Smooth muscle cell (in vitro differentiated cells): Measurements from ENCODE around the gene TPST1. TPM values are rescaled to one million over a fixed set of nuclear protein-coding genes. Genes with fewer than 3 reads are reported as not detected.

ENCODE experiments used
- DNase-seq: peaks from one replicate; lab custom pipeline; 2025; ENCODE audit not compliant: unreplicated experiment; lab: John Stamatoyannopoulos, UW
- H2AFZ ChIP-seq: fragments of 200-600 bp; sonication (generic); 2 replicates; pipeline ENCODE4 v1.6.0; 2016; ENCODE audit warnings: antibody characterized with exemption, low read depth, mild to moderate bottlenecking
- H3F3A ChIP-seq: fragments of 200-600 bp; sonication (generic); 2 replicates; pipeline ENCODE4 v1.6.0; 2017; ENCODE audit warnings: antibody characterized with exemption, low read depth
- H3K27ac ChIP-seq: fragments of 200-600 bp; sonication (generic); 2 replicates; pipeline ENCODE4 v1.5.1; 2016; ENCODE audit warnings: low read depth, mild to moderate bottlenecking
- H3K27me3 ChIP-seq: fragments of 200-600 bp; sonication (generic); 2 replicates; pipeline ENCODE4 v1.6.1; 2016; ENCODE audit warnings: low read depth, mild to moderate bottlenecking
- H3K36me3 ChIP-seq: fragments of 200-600 bp; sonication (generic); 2 replicates; pipeline ENCODE4 v1.5.1; 2016; ENCODE audit warnings: low read depth
- H3K4me1 ChIP-seq: fragments of 200-600 bp; sonication (generic); 2 replicates; pipeline ENCODE4 v1.5.1; 2016; ENCODE audit warnings: low read depth
- H3K4me2 ChIP-seq: fragments of 200-600 bp; sonication (generic); 2 replicates; pipeline ENCODE4 v1.6.0; 2016; ENCODE audit warnings: mild to moderate bottlenecking
- H3K4me3 ChIP-seq: fragments of 200-600 bp; sonication (generic); 2 replicates; pipeline ENCODE4 v1.5.1; 2016; ENCODE audit warnings: mild to moderate bottlenecking
- H3K79me2 ChIP-seq: fragments of 200-600 bp; sonication (generic); 2 replicates; pipeline ENCODE4 v1.6.0; 2016; ENCODE audit warnings: low read depth, mild to moderate bottlenecking
- H3K9ac ChIP-seq: fragments of 200-600 bp; sonication (generic); 2 replicates; pipeline ENCODE4 v1.6.0; 2016; ENCODE audit warnings: low read depth
- H3K9me3 ChIP-seq: fragments of 200-600 bp; sonication (generic); replicated peaks from 2 replicates; pipeline ENCODE4 v1.5.1; 2016; ENCODE audit warnings: low read depth
- H4K20me1 ChIP-seq: fragments of 200-600 bp; sonication (generic); 2 replicates; pipeline ENCODE4 v1.6.0; 2016; ENCODE audit warnings: low read depth
- CTCF ChIP-seq: fragments of 200-600 bp; sonication (generic); IDR thresholded peaks from 2 replicates; pipeline ENCODE4 v1.5.1; 2017; ENCODE audit warnings: borderline replicate concordance, mild to moderate bottlenecking, antibody characterized with exemption; ENCODE audit not compliant: insufficient read depth, poor library complexity, severe bottlenecking
- WGBS: methylation state at CpG from one replicate; pipeline ENCODE4 v1.1.7; 2016; ENCODE audit warnings: low lambda C conversion rate; 5-methylcytosine and 5-hydroxymethylcytosine counted together
- polyA plus RNA-seq: library from polyadenylated mRNA; unstranded; fragments of >200 nt; fragmentation: Nextera tagmentation; extraction: Ambion mirVana; gene quantifications from 2 replicates; pipeline ENCODE4 v1.2.1, GENCODE V29; 2016
- total RNA-seq: library from RNA; depleted of rRNA; stranded (reverse); fragments of >200 nt; gene quantifications from 2 replicates; pipeline ENCODE4 v1.2.3, GENCODE V29; 2014

Gene TPST1
- total and polyA plus RNA-seq, 2 experiments from 2014 or later: 133 to 139 TPM

DNA sequence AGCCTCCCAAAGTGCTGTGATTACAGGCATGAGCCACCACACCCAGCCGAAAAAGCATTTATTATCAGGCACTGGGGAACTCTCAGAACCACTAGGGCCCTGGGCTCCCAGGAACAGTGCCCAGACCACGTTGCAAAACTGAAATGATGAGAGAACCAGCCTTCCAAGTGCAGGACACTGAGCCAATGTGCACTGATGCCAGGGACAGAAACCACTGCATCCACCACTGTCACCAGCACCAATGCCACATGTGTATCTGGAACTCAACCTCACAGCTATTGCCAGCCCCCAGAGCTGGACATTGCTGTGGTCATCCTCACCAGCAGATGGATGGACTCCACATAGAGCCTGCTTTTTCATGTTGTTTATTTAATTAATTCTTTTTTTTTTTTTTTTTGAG is 28.2 kb upstream of the TPST1 start:
- H3K4me2 ChIP-seq: no peak overlapping the region
- 83% methylated on average over 2 of the region's 2 CpGs for WGBS
- no peaks in the 10 kb centered on the region for H4K20me1 ChIP-seq
- H3K9me3 ChIP-seq: no peaks in the 10 kb centered on the region
- H3K36me3 ChIP-seq: no peaks in the 10 kb centered on the region
- H2AFZ ChIP-seq: no peak overlapping the region
- no peaks in the 10 kb centered on the region for H3K27me3 ChIP-seq
- H3K4me1 ChIP-seq: no peaks in the 10 kb centered on the region
- no peaks in the 10 kb centered on the region for H3K79me2 ChIP-seq
- H3K9ac ChIP-seq: no peak overlapping the region
- H3K4me3 ChIP-seq: no peak overlapping the region
- no peak for DNase-seq
- no peak for TF ChIP-seq CTCF
- no peak overlapping the region for H3K27ac ChIP-seq
- H3F3A ChIP-seq: no peaks in the 10 kb centered on the region

GRCh38 chr7:66178258-66178657 is 26.9 kb upstream of the TPST1 start:
- Histone ChIP-seq H3K4me1 (no peaks in the 10 kb centered on the region), H4K20me1 (no peaks in the 10 kb centered on the region), H3K9ac (no peak overlapping the region), H2AFZ (no peak overlapping the region), H3K79me2 (no peaks in the 10 kb centered on the region), H3K9me3 (no peaks in the 10 kb centered on the region), H3F3A (no peaks in the 10 kb centered on the region), H3K27ac (no peak overlapping the region), H3K4me2 (no peak overlapping the region), H3K4me3 (no peak overlapping the region), H3K27me3 (no peaks in the 10 kb centered on the region), H3K36me3 (no peaks in the 10 kb centered on the region)
- DNase-seq: no peak
- WGBS: 95% methylated on average over 2 of the region's 2 CpGs
- no peak for TF ChIP-seq CTCF

GRCh38 chr7:66181329-66181728 is 23.8 kb upstream of the TPST1 start:
- H3K27me3 ChIP-seq: no peaks in the 10 kb centered on the region
- H3K27ac ChIP-seq: no peak overlapping the region
- H4K20me1 ChIP-seq: no peaks in the 10 kb centered on the region
- H3K4me3 ChIP-seq: no peak overlapping the region
- H3K9me3 ChIP-seq: no peaks in the 10 kb centered on the region
- no peaks in the 10 kb centered on the region for H3K4me1 ChIP-seq
- no peaks in the 10 kb centered on the region for H3F3A ChIP-seq
- H2AFZ ChIP-seq: no peak overlapping the region
- no peaks in the 10 kb centered on the region for H3K36me3 ChIP-seq
- no peaks in the 10 kb centered on the region for H3K79me2 ChIP-seq
- H3K9ac ChIP-seq: no peak overlapping the region
- no peak for DNase-seq
- no peak for TF ChIP-seq CTCF
- no peak overlapping the region for H3K4me2 ChIP-seq

DNA sequence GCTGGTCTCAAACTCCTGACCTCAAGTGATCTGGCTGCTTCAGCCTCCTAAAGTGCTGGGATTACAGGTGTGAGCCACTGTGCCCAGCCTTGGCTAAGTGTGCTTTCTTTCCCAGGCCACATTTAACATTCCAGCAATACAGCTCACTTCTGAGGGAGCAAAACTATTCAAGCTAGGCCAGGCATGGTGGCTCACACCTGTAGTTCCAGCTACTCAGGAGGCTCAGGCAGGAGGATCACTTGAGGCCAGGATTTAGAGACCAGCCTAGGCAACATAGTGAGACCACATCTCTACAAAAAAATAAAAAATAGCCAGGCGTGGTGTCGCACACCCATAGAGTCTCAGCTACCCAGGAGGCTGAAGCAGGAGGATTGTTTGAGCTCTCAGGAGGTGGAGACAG is 23.3 kb upstream of the TPST1 start:
- Histone ChIP-seq H2AFZ (no peak overlapping the region), H3K9ac (no peak overlapping the region), H3F3A (no peaks in the 10 kb centered on the region), H3K4me2 (no peak overlapping the region), H3K27me3 (no peaks in the 10 kb centered on the region), H3K4me1 (no peaks in the 10 kb centered on the region), H3K4me3 (no peak overlapping the region), H3K9me3 (no peaks in the 10 kb centered on the region), H3K36me3 (no peaks in the 10 kb centered on the region), H3K79me2 (no peaks in the 10 kb centered on the region), H3K27ac (no peak overlapping the region), H4K20me1 (no peaks in the 10 kb centered on the region)
- TF ChIP-seq CTCF: no peak
- 98% methylated on average over 2 of the region's 2 CpGs for WGBS
- DNase-seq: no peak
